ENCODE data around the gene SGSM2. TPM values are rescaled to one million over a fixed set of nuclear protein-coding genes. Genes with fewer than 3 reads are reported as not detected.

SGSM2 gene
- total RNA-seq, 1 experiment from 2014 or later = 65.6 TPM

GRCh38 chr17:2386400-2387085 lies 49.2 kb downstream of the SGSM2 start:
- Histone ChIP-seq H3K4me3 (ENCODE audit: low read depth, low read length) (no peak overlapping the region), H3K9me3 (no peaks in the 10 kb centered on the region), H3K27me3 (replicated peaks; ENCODE audit: control insufficient read depth, insufficient read depth, low read length) (no peaks in the 10 kb centered on the region), H3K4me1 (no peaks in the 10 kb centered on the region), H3K36me3 (ENCODE audit: control insufficient read depth, insufficient read depth, low read length) (no peaks in the 10 kb centered on the region)
- intact Hi-C loops (cut with micrococcal nuclease; ENCODE audit: unreplicated experiment) = no loop called here
- ChIA-PET CTCF (no interaction called here), POLR2A (no interaction called here)
- H3K27ac Mint-ChIP-seq (ENCODE audit: unreplicated experiment) = no peak overlapping the region
- H3K4me1 Mint-ChIP-seq (ENCODE audit: low read depth, unreplicated experiment) = no peaks in the 10 kb centered on the region
- BruUV-seq (replicated peaks) = no TSS peak
- no peaks in the 10 kb centered on the region for H3K9me3 Mint-ChIP-seq (ENCODE audit: unreplicated experiment)
- H3K36me3 Mint-ChIP-seq (ENCODE audit: insufficient read depth, unreplicated experiment) = peaks cover 28% of the 10 kb centered on the region
- no peak for TF ChIP-seq CTCF (IDR thresholded peaks at IDR 0.05; ENCODE audit: insufficient read depth in 1 of 2, low read depth in 1 of 2, low read length in 1 of 2, severe bottlenecking in 1 of 2, unreplicated experiment in 1 of 2)
- no peaks in the 10 kb centered on the region for H3K27me3 Mint-ChIP-seq (ENCODE audit: insufficient read depth, unreplicated experiment)
- DNase-seq = no peak
- no peak overlapping the region for H3K4me3 Mint-ChIP-seq (ENCODE audit: unreplicated experiment)

GRCh38 chr17:2387086-2388019 lies 50.1 kb downstream of the SGSM2 start:
- POLR2A ChIA-PET = no interaction called here
- no peaks in the 10 kb centered on the region for H3K9me3 Mint-ChIP-seq (ENCODE audit: unreplicated experiment)
- no peak for TF ChIP-seq CTCF (IDR thresholded peaks at IDR 0.05; ENCODE audit: insufficient read depth in 1 of 2, low read depth in 1 of 2, low read length in 1 of 2, severe bottlenecking in 1 of 2, unreplicated experiment in 1 of 2)

GRCh38 chr17:2388020-2388682 lies 50.9 kb downstream of the SGSM2 start:
- Histone ChIP-seq H3K27me3 (replicated peaks; ENCODE audit: control insufficient read depth, insufficient read depth, low read length) (no peaks in the 10 kb centered on the region), H3K4me3 (ENCODE audit: low read depth, low read length) (no peak overlapping the region), H3K9me3 (no peaks in the 10 kb centered on the region), H3K36me3 (ENCODE audit: control insufficient read depth, insufficient read depth, low read length) (no peaks in the 10 kb centered on the region), H3K4me1 (no peaks in the 10 kb centered on the region)
- Mint-ChIP-seq H3K4me3 (ENCODE audit: unreplicated experiment) (no peak overlapping the region), H3K4me1 (ENCODE audit: low read depth, unreplicated experiment) (no peaks in the 10 kb centered on the region), H3K36me3 (ENCODE audit: insufficient read depth, unreplicated experiment) (peaks cover 40% of the 10 kb centered on the region), H3K27me3 (ENCODE audit: insufficient read depth, unreplicated experiment) (no peaks in the 10 kb centered on the region), H3K9me3 (ENCODE audit: unreplicated experiment) (no peaks in the 10 kb centered on the region), H3K27ac (ENCODE audit: unreplicated experiment) (no peak overlapping the region)
- BruUV-seq (replicated peaks) = no TSS peak
- intact Hi-C loops (cut with micrococcal nuclease; ENCODE audit: unreplicated experiment) = no loop called here
- no peak for TF ChIP-seq CTCF (IDR thresholded peaks at IDR 0.05; ENCODE audit: insufficient read depth in 1 of 2, low read depth in 1 of 2, low read length in 1 of 2, severe bottlenecking in 1 of 2, unreplicated experiment in 1 of 2)
- no peak for DNase-seq
- CTCF ChIA-PET = interaction anchor here (0.7 to 1.1 kb wide), 2 partner anchors 25 to 28 kb away, joined by 3 to 5 read pairs; no protein-coding TSS in a partner anchor
- POLR2A ChIA-PET = no interaction called here

More at GRCh38 chr17:2387086-2388019, 50.1 kb downstream of the SGSM2 start:
- Histone ChIP-seq H3K36me3 (ENCODE audit: control insufficient read depth, insufficient read depth, low read length) (no peaks in the 10 kb centered on the region), H3K9me3 (no peaks in the 10 kb centered on the region), H3K4me3 (ENCODE audit: low read depth, low read length) (no peak overlapping the region), H3K27me3 (replicated peaks; ENCODE audit: control insufficient read depth, insufficient read depth, low read length) (no peaks in the 10 kb centered on the region), H3K4me1 (no peaks in the 10 kb centered on the region)
- DNase-seq = no peak
- no peak overlapping the region for H3K27ac Mint-ChIP-seq (ENCODE audit: unreplicated experiment)
- no TSS peak for BruUV-seq (replicated peaks)
- CTCF ChIA-PET = interaction anchor here (1.1 kb wide), 1 partner anchor 29 kb away, joined by 5 read pairs; no protein-coding TSS in a partner anchor
- no peaks in the 10 kb centered on the region for H3K4me1 Mint-ChIP-seq (ENCODE audit: low read depth, unreplicated experiment)
- H3K36me3 Mint-ChIP-seq (ENCODE audit: insufficient read depth, unreplicated experiment) = peaks cover 35% of the 10 kb centered on the region
- H3K27me3 Mint-ChIP-seq (ENCODE audit: insufficient read depth, unreplicated experiment) = no peaks in the 10 kb centered on the region
- intact Hi-C loops (cut with micrococcal nuclease; ENCODE audit: unreplicated experiment) = no loop called here
- H3K4me3 Mint-ChIP-seq (ENCODE audit: unreplicated experiment) = no peak overlapping the region
